DMS153 treated with DMSO at 0.1 percent for 48 hours (cell line): Measurements from ENCODE around the gene TGFA.
"Not testable (repeated sequence)": the region's sequence is repeated elsewhere in the genome, so short reads cannot be mapped to it uniquely, and the experiment has no call there.

Experiments
- DNase-seq: peaks from one replicate; lab custom pipeline; 2025; ENCODE audit not compliant: unreplicated experiment; lab: John Stamatoyannopoulos, UW

Gene TGFA

DNA sequence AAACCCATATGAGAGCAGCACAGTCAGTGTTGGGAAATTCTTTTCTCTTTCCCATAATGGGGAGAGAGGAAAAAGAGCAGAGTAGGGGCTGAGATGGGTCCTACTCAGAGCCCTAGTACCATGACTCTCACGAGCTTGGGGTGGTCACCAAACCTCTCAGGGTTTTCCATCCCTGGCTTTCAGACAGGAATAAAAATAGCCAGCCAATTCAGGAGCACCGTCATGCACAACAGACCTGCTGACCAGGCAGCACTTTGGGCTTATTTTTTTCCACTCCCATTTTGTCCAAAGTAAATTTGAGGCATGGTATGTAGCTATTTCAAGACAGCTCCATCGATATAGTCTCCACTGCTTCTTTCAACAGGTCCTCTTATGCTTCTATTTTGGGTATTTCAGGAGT lies 86.4 kb downstream of the TGFA start:
- DNase-seq = no peak

DNA sequence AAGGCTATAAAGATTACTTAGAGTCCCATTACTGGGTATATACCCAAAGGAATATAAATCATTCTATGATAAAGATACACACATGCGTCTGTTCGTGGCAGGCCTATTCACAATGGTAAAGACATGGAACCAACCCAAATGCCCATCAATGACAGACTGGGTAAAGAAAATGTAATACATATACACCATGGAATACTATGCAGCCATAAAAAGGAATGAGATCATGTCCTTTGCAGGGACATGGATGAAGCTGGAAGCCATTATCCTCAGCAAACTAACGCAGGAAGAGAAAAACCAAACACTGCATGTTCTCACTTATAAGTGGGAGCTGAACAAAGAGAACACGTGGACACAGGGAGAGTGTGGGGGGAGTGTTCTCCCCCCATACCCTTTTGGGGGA lies 87.0 kb downstream of the TGFA start:
- DNase-seq = not testable (repeated sequence)

DNA sequence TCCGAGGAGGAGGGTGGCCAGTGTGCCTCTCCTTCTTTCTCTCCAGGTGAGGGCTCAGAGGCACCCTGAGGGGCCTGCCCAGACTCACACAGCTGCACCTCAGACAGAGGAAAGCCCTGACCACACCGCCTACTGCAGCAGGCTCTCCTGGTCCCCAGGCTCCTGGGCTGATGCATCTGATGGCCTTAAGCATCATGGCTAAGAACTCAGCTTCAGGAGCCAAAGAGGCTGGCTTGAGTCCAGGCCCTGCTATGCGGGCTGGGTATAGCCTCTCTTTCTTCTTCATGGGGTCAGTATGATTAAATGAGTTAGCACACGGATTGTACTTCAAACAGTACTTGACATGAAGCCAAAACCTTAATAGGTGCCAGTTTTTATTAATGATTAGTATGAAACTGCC lies 89.6 kb downstream of the TGFA start:
- no peak for DNase-seq

DNA sequence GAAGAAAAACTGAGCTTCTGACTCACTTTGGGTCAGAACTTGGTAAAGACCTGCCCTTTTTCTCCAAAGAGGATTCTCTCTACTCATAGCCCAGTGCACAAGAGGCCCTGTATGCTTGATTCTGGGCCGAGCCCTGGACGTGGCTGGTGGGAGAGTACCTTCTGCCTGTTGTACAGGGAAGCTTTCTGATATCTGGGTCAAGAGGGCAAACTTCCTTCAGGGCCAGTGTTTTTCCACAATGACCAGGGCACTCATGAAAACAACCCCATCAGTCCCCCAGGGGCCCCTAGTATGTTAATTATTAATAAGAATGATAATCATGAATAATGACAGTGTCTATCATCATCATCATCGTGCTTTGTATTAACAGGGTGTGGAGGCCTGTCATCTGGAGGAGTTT lies 90.0 kb downstream of the TGFA start:
- no peak for DNase-seq

DNA sequence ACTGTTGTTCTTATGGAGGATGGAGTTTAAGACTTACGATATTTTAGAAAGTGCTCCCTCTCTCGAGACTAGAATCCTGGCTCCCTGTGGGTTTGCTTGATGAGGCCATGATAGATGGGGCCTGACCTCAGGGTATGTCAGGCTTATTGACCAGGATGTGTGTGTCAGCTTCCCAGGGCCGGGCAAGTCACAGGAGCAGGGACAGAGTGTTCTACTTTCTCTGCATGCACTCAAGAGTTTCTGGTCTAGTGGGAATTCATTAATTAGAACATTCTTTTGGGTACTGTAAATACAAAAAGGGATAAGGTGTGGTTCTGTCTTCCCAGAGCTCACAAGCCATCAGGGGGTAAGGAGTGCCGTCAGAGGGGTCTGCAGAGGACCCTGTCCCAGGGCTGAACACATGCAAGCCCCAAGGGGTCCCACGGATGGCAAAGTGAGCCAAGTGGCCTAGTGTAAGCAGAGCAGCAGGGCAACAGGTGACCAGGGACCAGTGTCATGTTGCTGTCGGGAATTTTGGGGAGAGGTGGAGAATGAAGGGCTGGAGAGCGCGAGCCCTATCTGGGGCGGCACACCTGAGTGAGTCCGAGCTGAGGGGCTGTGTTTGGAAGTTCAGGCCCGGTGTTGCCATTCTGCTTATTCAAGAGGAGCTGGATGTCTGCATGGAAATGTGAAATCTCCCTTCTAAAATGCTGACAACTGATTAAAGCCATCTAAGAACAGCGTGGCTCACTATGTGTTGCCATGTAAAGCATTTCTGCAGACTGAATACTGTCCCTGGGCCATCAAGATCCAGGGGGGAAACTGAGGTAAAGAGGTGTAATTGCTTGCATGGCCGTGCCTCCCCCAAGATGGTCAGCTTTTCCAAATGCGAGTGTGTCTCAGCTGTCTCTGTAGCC lies 91.4 kb downstream of the TGFA start:
- no peak for DNase-seq

DNA sequence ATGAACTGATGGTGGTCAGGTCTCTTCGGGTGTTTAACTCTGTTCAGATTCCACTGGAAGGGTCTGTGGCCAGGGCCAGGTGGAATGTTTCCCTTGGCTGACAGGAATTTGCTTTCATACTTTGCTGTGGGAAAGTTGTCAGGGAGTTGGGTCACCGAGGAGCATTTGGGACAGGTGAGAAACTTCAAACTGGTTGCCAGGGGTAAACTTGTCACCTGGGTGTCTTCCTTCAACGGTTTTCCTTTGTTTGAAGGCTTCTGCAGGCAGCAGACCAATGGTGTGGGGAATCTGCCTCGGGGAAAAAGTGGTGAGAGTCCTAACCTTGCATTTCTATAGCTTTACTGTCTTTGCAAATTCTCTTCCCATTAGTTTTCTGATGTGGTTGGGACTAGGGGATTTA lies 92.2 kb downstream of the TGFA start:
- DNase-seq = no peak

DNA sequence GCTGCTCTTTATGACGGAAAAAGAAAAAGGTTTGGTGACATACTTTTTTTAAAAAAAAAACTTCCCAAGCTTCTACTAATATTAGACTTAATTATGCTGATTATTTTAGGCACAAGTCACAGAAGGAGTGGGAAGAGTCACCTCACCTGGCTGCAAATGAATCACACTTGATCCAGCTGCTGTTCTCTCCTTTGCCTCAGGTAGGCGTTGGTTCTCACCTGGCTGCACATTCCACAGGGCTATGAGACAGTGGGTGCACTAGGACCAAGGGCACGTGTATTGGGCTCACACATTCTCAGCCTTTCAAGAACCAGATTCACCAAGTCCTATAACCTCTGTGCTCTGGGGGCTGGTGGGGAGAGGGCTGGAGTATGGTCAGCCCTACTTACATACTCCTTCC lies 93.3 kb downstream of the TGFA start:
- no peak for DNase-seq

DNA sequence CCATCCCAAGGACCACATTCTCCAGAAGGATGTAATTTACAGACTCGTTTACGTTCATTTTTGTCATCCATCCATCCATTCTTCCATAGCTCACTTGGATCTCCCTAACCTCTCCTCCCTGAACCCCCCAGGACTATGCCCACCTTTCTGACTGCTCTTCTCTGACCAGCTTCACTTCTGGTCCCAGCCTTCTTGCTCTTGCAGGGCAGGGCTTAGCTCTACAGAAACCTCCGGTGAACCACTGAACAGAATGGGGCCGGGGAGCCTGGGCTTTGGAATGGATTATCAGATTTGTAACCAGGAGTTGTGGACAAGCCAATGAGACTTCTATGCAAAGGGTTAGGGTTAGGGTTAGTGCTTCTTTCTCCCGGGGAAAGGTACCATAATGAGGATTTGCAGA lies 95.0 kb downstream of the TGFA start:
- DNase-seq = no peak

DNA sequence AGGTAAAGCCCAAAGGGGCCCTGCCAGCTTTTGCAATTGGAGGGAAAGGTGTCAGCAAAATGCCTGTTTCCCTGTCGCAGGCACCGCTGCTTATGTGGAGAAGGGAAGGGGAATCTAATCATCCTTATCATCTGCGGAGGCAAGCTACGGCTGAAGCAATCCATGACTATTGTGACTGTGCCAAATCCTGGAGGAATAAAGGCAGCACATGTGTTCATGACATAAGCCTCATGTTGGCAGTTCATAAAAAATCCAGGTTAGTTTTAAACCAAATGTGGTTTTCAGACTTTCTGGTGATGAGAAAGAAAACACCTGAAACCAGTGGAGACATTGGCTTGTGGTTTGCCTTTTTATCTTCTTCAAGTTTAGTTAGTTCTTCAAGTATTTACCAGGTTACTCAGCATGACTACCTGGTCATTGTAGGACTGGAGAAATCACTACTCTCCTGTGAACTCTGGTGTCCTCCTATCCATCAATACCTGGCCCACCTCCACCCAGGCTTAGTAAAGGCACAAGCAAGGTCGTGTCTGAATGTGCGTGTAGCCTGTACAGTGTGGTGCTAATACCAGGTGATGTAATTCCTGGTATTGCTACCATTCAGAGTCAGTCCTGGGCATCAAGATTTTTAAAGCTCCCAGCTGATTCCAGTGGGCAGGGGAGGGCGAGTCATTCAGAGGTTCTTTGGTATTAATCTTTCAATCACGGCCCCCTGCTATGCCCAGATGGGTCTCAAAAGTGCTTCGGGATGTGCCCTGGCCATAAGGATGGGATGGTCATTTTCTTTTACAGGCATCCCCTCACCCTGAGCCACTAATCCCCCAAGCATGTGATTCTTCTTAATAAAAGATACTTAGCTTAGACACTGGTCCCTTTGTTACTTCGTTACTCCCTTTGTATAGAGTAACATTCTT lies 96.8 kb downstream of the TGFA start:
- no peak for DNase-seq

DNA sequence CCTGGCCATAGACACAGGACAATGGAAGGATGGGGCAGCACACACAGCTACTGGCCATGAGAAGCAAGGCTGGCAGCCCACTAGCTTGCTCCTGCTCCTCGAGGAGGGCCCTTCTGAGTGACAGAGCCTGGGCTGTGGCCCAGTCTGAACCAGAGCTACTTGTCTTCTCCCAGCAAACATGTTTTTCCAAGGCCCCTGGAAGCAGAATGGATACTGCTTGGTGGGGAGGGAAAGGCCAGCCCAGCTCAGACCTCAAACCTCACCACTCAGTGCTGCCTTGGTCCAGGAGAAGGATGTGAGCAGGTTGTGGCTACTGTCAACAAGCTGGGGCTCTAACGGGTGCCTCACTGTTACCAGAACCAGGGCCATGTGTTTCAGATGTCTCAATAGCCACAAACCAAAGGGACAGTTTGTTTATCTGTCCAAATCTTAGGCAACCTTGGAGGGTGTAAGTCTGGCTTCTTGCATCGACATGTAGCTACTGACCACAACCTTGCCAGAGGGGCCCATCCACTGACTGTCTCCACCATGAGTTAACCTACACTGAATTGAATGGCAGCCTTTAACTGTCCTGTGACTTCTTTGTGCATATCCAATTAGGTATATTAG lies 98.6 kb downstream of the TGFA start:
- no peak for DNase-seq

DNA sequence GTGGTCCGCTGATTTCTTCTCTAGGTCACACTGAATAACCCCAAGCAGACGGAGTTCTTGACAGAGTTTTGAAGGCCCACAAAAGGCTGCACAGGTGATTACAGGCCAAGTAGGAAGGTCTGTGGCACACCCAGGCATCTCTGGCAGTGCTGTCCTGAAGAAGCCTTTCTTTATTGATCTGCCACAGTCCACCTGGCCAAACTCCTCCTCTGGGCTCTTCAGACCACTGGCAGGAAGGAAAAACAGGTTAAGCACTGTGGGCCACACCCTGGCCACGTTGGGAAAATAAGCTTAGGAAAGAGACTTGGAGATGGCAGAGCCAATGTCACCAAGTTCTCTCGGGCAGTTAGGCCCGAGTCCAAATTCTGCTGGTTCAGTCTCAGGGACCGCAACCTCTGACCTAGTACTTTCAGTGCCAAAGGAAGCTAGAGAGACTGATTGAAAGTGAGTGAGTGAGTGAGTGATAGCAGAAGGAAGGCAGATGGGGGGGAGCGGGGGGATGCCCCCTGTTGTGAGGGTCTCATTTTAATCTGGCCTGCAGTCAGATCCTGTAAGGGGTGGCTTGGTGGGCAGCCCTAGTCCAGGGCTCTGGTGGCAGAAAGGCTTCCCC lies 102.9 kb downstream of the TGFA start:
- DNase-seq = no peak

DNA sequence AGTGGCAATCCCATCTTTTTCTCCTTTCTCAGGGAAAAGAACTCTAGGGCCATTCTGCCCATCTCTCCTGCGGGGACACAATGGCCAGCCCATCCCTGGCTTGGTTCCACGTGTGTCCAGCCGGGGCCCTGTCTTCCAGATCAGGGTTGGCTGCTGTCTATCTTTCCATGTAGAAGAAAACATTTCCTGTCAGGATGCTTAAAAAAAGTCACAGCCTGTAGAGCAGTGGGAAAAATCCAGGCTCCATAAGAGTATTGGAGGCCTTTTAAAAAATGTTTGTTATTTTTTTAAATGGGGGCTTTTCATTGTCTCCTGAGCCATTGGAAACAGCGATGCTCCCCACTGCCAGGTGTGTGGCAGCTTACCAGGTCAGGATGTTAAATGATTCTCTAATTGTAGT lies 105.6 kb downstream of the TGFA start:
- DNase-seq = no peak

DNA sequence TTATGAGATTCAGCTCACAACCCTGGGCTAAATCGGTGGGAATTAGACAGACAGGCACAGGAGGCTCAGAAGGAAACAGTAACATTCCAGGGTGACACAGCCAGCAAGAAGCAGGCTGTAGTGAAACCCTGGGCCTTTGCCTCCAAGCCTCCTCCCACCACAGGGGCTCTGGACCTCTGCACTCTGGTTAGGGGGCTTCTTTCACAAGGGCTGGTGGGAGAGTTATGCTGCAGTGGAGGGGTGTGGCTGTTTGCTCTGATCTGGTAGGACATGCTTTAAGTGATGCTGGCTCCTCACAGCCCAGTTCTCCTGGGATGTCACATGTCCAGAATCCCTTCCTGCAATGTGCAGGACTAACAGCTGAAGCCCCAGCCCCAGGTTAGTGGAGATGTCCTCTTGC lies 109.9 kb downstream of the TGFA start:
- no peak for DNase-seq

DNA sequence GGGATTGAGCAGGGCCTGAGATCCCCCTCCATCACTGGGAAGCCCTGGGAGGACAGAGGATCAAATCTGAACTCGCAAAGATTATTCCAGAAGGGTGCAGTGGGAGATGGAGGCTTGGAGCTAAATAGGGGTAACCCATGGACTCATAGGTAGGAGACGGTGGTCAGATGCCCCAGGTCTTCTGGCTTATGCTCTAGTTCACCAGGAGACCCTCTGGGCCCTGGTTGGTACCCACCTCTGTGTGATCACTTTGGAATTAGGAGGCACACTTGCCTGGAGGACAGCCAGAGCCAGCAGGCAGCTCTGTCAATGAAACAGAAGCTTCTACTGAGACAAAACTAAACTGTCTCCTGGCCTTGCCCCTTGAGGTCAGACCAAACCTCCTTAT lies 110.6 kb downstream of the TGFA start:
- no peak for DNase-seq

DNA sequence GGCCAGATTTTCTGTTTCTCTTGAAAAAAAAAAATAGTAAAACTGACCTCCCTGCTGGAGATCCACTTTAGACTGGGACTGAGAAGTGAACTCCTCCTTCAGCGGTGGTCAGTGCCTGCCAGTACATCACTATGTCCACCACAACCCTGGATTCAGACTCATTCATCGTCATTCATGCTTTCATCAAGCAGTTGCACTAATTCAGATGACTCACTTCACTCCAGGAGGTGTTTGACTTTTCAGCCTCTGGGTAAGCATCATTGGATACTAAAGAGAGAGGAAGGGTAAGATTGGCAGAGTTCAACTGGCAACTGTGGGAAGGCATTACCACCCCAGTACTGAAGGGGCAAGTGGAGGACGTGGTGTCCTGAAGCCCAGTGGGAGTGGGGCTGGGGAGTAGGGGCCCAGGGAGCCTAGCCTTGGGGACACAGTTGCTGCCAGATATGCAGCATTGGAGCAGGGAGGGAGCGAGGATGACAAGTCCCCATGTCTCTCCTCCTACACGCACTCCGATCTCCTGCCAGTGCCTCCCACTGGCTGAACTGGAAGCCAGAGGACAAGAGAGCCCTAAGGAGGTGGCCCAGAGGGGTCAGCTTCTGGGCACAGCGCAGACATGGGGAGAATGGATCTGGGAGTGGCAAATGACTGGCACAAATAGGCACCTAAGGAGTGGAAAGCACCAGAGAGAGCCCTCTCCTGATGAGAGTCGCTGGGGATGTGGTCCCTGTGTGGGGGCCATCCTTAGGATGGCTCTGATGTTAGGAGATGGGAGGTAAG lies 111.1 kb downstream of the TGFA start:
- no peak for DNase-seq

DNA sequence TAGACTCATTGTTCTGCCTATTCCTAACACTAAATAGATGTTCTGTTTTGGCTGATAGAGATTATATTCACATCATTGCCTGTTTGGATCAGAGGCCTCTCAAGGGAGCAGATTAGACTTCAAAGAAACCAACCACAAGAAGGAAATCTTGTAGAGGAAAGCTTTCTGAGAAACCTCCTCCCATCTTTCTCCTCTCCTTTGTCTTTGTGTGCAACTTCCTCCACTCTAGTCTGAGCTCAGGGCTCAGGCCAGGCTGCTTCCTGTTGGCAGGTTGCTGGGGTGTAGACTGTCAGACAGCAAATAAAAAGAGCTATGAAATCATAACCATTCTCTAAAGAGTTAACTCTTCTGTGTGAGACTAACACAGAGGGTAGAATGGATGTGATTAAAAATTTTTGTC lies 113.0 kb downstream of the TGFA start:
- DNase-seq = no peak

DNA sequence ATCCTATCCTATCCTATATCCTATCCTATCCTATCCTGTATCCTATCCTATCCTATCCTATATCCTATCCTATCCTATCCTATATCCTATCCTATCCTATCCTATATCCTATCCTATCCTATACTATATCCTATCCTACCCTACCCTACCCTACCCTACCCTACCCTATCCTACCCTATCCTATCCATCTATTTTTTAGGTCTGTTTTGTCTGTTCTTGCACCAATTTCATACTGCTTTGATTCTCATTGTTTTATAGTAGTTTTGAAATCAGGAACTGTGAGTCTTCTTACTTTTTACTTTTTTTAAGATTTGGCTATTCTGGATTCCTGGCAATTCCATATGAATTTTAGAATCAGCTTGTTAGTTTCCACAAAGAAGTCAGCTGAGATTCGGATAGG lies 118.5 kb downstream of the TGFA start:
- no peak for DNase-seq

DNA sequence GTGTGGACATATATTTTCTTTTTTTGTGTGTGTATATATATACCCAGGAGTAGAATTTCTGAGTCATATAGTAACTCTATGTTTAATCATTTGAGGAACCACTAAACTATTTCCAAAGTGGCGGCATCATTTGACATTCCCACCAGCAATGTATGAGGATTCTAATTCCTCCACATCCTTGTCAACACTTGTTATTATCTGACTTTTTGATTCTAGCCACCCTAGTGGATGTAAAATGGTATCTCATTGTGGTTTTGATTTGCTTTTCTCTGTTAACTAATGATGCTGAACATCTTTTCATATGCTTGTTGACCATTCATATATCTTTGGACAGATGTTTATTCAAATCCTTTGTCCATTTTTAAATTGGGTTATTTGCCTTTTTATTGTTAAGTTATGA lies 120.3 kb downstream of the TGFA start:
- DNase-seq = no peak

DNA sequence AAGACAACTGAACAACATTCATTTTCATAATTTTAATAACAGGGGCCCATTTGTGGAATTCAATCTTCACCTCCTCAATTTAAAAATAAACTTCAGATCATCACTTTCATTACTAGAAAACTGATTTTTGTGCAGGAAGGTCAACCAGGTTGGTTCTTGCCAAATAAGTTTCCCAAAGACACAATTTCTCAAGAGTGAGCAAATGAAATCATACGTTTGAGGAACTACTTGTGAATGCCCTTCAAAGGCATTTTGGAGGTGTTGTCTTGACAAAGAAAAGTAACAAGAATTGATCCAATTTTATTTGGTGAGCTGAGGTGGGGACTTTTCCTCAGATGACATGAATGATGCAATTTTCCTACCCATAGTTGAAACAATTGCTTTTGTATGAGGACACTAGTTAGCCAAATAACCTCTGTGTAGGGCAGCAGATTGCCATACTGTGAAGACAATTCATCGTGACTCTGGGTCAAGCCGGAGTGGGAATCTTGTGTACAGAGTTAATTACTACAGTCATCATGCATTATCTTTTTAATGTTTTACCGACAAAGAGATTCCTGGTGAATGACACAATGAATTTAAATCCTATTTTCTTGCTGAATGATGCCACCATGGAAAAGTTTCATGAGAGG lies 121.8 kb downstream of the TGFA start:
- DNase-seq = no peak

DNA sequence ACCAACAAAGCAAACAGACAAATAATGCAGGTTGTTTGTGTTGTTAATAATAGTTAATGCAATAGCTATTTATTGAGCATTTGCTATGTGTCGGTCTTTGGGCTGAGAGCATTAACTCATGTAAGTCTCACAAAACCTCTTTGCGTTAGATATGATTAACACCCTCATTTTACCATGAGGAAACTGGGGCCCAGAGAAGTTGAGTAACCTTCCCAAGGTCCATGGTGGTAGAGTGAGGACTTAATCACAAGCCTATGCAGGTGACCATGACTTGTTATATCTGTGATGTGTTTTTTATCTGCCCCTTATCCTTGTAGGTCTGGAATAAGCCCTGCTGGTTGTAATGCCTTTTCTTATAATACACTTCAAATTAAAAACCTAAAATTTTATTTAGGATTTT lies 127.3 kb downstream of the TGFA start:
- no peak for DNase-seq
